HG03039 (cell line): ENCODE data around the gene APOA1.
A peak's percentile ranks its signal among the peaks of the same experiment; 100 is the strongest.

Experiments
- ATAC-seq: cut with Tn5 transposase; IDR thresholded peaks from one replicate; pipeline ENCODE4 v1.9.1; 2021; ENCODE audit warnings: mild to moderate bottlenecking, moderate library complexity; ENCODE audit not compliant: unreplicated experiment

Gene APOA1

DNA sequence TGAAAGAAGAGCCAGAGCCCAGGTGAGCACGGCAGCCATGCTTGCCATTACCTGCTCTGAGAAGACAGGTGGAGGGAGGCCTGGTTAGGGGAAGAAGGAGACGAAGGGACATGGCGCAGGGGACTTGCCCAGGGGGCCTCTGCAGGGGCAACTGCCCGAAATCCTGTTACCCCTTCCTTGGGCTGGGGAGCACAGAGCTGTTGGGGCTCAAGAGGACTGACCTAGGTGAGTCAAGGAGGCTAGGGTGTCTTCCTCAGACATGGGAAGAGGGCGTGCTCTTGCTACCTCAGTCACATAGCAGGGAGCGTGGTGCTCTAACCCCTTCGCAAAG lies 45.6 kb downstream of the APOA1 start, which contains the start of gene APOA5:
TSS of gene APOA5 (minus strand) at position 67 of the 331 bp plus-strand sequence. CDS start at position 48, 19 bp downstream.
- ATAC-seq: no peak

DNA sequence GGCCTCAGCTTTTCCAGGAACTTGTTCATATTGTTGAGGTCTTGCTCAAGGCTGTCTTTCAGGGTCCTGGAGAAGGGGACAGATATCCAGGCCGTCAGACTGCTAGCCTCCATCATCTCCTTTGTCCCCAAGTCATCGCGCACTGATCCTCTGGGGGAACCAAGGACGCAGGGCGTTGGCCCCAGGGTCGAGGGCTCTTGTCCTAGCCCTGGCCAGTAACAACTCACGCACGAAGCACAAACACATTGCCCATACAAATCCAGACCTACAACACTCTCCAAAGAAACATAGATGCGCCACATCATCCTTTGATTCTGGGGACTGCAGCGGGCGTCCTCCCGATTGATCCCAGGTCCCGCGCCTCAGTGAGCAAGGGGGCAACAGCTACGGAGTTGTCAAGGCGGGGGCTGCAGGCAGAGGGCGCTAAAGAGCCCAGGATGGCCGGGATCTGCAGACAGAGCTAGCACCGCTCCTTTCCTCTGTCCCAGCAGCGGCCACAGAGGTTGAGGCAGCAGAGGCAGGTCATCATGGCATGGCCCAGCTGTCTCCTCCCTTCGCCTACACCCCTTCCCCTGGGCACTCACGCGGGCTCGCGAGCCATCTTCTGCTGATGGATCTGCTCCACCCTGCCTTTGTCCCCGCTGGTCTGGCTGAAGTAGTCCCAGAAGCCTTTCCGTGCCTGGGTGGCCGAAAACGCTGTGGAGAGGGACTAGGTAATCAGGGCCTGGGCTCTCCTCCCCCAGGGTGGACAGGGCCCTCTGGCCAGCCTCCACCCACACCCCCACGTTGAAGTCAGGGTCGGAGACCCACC lies 46.2 kb downstream of the APOA1 start:
- ATAC-seq: no peak

DNA sequence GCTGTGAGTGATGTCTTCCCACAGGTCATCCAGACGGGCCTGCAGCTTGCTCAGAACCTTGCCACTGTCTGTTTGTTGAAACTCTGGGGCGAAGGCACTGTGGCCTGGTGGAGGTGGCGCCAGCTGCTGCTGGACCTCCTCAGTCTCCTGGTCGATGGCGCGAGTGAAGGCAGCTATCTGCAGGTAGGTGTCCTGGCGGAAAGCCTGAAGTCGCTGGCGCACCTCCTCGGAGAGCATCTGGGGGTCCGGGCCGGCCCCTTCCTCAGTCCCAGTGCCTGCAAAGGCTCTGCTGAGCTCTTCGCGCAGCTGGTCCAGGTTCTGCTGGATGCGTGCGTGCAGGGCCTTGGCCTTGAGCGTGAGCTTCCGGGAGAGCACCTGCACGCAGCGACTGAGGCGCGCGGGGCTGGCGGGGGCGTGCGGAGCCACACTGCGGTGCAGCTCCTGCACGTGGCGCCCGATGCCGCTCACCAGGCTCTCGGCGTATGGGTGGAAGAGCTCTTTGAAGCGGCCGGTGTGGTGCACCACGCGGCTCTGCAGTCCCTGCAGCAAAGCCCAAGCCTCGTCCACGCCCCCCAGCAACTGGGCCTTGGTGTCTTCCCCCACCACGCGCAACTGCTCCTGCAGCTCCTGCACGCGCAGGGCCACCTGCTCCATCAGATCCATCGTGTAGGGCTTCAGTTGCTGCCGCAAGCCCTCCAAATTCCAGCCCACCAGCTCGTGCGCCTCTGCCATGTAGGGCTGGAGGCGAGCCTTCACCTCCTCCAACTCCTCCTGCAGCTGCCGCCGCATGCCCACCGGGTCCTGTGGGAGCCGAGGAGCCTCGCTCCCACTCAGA lies 47.0 kb downstream of the APOA1 start:
- ATAC-seq: no peak

DNA sequence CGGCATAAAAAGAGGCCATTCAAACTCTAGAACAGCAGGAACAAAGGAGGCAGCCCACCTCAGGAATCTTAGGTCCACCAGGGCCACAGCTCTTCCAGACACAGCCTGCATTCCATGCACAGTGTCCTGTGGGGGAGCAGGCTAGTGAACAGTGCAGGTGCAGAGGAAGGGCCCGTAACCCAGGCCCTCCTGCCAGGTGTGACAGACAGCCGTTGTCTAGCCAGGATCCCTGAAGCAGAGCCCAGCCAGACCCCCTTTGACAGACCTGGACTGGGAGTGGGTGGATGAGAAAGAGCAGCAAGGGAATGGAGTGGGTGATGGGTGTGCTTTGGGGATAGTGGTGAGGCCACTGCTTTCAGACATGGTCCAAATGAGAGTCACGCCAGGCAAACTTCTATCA lies 48.4 kb downstream of the APOA1 start:
- ATAC-seq: no peak

DNA sequence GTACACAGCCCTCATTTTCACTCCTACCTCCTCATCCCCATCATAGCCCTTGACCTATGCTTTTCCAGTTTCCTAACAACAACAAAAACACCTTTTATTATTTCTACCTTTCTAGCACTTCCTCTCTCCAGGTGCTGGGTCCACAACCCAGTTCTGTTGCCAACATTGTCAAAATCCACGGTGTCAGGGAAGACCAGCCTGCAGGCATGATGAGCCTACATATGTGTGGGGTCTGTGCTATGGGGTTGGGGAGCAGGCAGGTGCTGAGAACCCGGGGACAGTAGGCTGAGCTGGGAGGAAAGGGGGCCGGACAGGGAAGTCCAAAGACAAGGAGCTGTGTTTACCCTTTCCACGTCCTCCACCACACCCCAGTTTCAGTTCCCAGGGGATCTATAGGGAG lies 48.9 kb downstream of the APOA1 start:
- ATAC-seq: no peak

DNA sequence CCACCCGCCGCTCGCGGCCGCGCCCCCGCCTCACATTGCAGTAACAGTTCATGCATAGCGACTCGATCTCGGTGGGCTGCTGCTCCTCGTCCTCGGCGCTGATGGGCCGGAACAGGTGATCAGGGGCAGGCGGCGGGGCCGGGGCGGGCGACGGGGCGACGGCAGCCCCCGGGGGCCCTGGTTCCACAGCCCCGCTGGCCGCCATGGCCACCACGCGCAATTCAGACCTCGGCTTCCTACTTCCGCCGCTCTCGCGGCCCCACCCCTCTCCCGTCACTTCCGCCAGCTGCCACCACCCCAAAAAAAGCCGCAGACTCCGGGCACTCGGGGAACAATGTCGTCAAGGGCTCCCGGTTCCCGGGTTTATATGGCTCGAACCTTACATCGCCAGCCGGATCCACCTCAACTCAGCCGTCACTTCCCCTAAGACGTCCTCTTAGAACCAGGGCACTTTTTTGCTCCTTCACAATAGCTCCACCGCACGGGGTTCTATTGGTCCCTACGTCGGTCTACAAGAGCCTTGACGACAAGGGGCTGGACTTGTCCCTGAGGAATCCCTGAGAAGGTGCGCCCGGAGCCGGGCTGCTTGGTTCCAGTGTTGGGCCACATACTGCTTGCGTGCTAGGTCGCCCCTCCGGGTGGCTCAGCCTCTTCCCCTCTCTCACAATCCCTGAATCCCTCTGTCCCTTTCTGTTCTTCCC lies 49.5 kb downstream of the APOA1 start, which contains the start of gene ZPR1:
TSS of gene ZPR1 (minus strand) at position 238 of the 701 bp plus-strand sequence. CDS start at position 205, 33 bp downstream.
- ATAC-seq: peak; percentile 74

DNA sequence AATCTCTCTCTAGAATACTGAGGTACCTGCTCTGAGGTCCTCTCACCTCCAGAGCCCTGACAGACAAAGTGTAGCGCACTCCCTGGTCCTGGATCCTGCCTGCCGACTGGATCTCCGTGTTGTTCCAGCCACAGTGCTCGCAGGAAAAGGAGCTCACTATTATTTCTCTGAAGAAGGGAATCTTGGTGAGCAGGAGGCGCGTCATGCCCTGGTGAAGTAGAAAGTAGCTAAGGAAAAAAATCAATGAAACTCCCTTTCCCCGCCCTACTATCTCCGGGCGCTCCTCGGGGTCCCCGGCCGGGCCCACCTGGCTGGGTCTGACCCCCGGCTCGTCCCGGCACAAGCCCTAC lies 50.0 kb downstream of the APOA1 start:
- no peak for ATAC-seq

DNA sequence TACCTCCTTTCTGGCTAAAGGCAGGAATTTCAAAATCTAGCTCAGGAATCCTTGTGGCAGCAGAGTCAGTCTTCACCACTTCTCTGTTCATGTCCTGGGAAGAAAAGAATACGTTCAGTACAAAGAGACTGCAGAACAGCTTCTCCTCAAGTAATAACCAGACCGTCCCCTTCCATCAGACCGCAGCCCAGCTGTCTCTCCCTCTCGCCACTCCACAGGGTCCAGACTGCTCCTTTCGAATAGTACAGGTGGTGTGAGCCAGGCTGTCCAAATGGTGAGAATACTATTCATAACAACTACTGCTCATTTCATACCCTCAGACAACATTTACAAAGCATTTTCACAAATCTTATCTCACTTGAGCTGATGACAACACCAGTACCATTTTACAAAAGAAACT lies 50.5 kb downstream of the APOA1 start:
- ATAC-seq: no peak

DNA sequence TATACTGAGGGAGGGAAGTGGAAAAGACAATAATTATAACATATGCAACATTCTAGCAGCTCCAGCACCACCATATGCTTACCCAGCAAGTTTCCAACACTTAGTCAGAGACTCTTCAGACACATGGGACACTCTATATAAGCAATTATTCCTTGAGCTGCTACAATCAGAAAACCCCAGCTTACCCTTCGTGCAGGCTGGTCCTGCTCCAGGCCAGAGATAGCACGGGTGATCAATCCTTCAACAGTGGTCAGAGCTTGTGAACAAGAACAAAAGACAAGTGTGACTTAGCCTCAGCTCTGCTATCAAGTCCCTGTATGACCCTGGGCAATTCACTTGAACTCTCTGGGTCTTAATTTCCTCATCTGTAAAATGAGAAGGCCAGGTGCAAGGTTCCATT lies 51.1 kb downstream of the APOA1 start:
- ATAC-seq: no peak
